IMR-90 (cell line): ENCODE measurements around the gene GPBAR1. TPM values are rescaled to one million over a fixed set of nuclear protein-coding genes. Genes with fewer than 3 reads are reported as not detected.

Source experiments
- ATAC-seq: fragments of 200-7000 bp; cut with Tn5 transposase; 2 replicates; pipeline ENCODE4 v1.9.1; 2020; ENCODE audit warnings: low read depth, mild to moderate bottlenecking, moderate library complexity
- BruUV-seq: library from RNA; stranded (reverse); fragments of 400-500 nt; replicated peaks from 2 replicates; lab custom pipeline; 2021; lab: Mats Ljungman, UMichigan
- CTCF ChIA-PET: fragments of 300-600 bp; formaldehyde crosslinking; extraction: SDS; loops from one replicate; lab custom pipeline; 2021; ENCODE audit warnings: antibody characterized with exemption; lab: Yijun Ruan, JAX
- POLR2A ChIA-PET: fragments of 300-600 bp; sonication (Branson Sonifier 250); formaldehyde crosslinking; loops from one replicate; lab custom pipeline; 2022; ENCODE audit warnings: antibody characterized with exemption; ENCODE audit not compliant: unreplicated experiment; lab: Charles Lee
- DNase-seq: peaks from one replicate; pipeline ENCODE4 v3.0.0; 2013
- H2AFZ ChIP-seq: replicated peaks from 2 replicates; pipeline ENCODE3; 2013; ENCODE audit warnings: low read length, mild to moderate bottlenecking; ENCODE audit not compliant: poor library complexity
- H2AK5ac ChIP-seq: 2 replicates; pipeline ENCODE4 v1.6.1; 2013; ENCODE audit warnings: low read depth, low read length, inconsistent platforms
- H2AK9ac ChIP-seq: replicated peaks from 2 replicates; pipeline ENCODE3; 2013; ENCODE audit warnings: mild to moderate bottlenecking, low read depth, low read length, moderate library complexity; ENCODE audit not compliant: poor library complexity
- H2BK120ac ChIP-seq: 2 replicates; pipeline ENCODE4 v1.6.1; 2013; ENCODE audit warnings: low read depth, low read length, inconsistent platforms
- H2BK15ac ChIP-seq: 3 replicates; pipeline ENCODE4 v1.6.1; 2013; ENCODE audit warnings: low read depth, low read length, inconsistent platforms
- H2BK20ac ChIP-seq: 2 replicates; pipeline ENCODE4 v1.6.1; 2013; ENCODE audit warnings: low read depth, mild to moderate bottlenecking, inconsistent platforms, low read length, moderate library complexity
- H2BK5ac ChIP-seq: 2 replicates; pipeline ENCODE4 v1.6.1; 2013; ENCODE audit warnings: mild to moderate bottlenecking, low read depth, low read length, inconsistent platforms; ENCODE audit not compliant: poor library complexity, severe bottlenecking
- H3K14ac ChIP-seq: replicated peaks from 2 replicates; pipeline ENCODE4 v1.6.1; 2013; ENCODE audit warnings: low read depth, low read length, inconsistent platforms
- H3K18ac ChIP-seq: 2 replicates; pipeline ENCODE4 v1.6.1; 2013; ENCODE audit warnings: low read depth, low read length, control low read depth
- H3K23ac ChIP-seq: 2 replicates; pipeline ENCODE4 v1.6.1; 2013; ENCODE audit warnings: low read depth, low read length, inconsistent platforms
- H3K27ac ChIP-seq: 2 replicates; pipeline ENCODE4 v1.5.1; 2013; ENCODE audit warnings: mild to moderate bottlenecking, control low read depth, low read length; ENCODE audit not compliant: insufficient read depth
- H3K27me3 ChIP-seq: 2 replicates; pipeline ENCODE4 v1.6.1; 2013; ENCODE audit warnings: low read length; ENCODE audit not compliant: control insufficient read depth, insufficient read depth
- H3K36me3 ChIP-seq: 2 replicates; pipeline ENCODE4 v1.6.1; 2013; ENCODE audit warnings: low read length, mixed read lengths; ENCODE audit not compliant: control insufficient read depth, insufficient read depth
- H3K4ac ChIP-seq: 2 replicates; pipeline ENCODE4 v1.6.1; 2013; ENCODE audit warnings: low read depth, low read length, inconsistent platforms
- H3K4me1 ChIP-seq: 2 replicates; pipeline ENCODE4 v1.6.1; 2013; ENCODE audit warnings: low read length, mixed read lengths; ENCODE audit not compliant: control insufficient read depth, insufficient read depth
- H3K4me2 ChIP-seq: 2 replicates; pipeline ENCODE4 v1.6.1; 2013; ENCODE audit warnings: low read depth, mild to moderate bottlenecking, control low read depth, low read length, moderate library complexity
- H3K4me3 ChIP-seq: 2 replicates; pipeline ENCODE4 v1.5.1; 2013; ENCODE audit warnings: low read depth, mild to moderate bottlenecking, control low read depth, low read length, moderate library complexity; ENCODE audit not compliant: insufficient read depth
- H3K56ac ChIP-seq: 2 replicates; pipeline ENCODE4 v1.6.1; 2013; ENCODE audit warnings: low read length, inconsistent platforms; ENCODE audit not compliant: insufficient read depth; ENCODE audit errors: extremely low read depth
- H3K79me1 ChIP-seq, 2 experiments: 2 replicates each; pipeline ENCODE4 v1.6.1; 2013; ENCODE audit warnings: low read length in 2 of 2, inconsistent platforms in 1 of 2, low read depth in 1 of 2
- H3K9ac ChIP-seq: 2 replicates; pipeline ENCODE4 v1.6.1; 2013; ENCODE audit warnings: low read depth, low read length, control low read depth
- H3K9me1 ChIP-seq: 2 replicates; pipeline ENCODE4 v1.6.1; 2013; ENCODE audit warnings: low read length, inconsistent platforms; ENCODE audit not compliant: insufficient read depth
- H3K9me3 ChIP-seq: 2 replicates; pipeline ENCODE4 v1.6.1; 2013; ENCODE audit warnings: low read length; ENCODE audit not compliant: control insufficient read depth, insufficient read depth
- H4K20me1 ChIP-seq: 2 replicates; pipeline ENCODE4 v1.6.1; 2013; ENCODE audit warnings: low read length, inconsistent platforms; ENCODE audit not compliant: insufficient read depth
- H4K5ac ChIP-seq: 2 replicates; pipeline ENCODE4 v1.6.1; 2013; ENCODE audit warnings: mild to moderate bottlenecking, low read depth, low read length, control low read depth
- H4K8ac ChIP-seq, 2 experiments: 2 replicates each; pipeline ENCODE4 v1.6.1; 2013; ENCODE audit warnings: low read depth in 2 of 2, low read length in 2 of 2, control low read depth in 1 of 2, inconsistent platforms in 1 of 2
- H4K91ac ChIP-seq: 2 replicates; pipeline ENCODE4 v1.6.1; 2013; ENCODE audit warnings: low read depth, low read length, inconsistent platforms; ENCODE audit not compliant: insufficient read depth
- BHLHE40 ChIP-seq: fragments of 150-350 bp; IDR thresholded peaks from 2 replicates; pipeline ENCODE4 v1.6.1; 2016; ENCODE audit warnings: mild to moderate bottlenecking, low read depth, low read length
- CEBPB ChIP-seq: IDR thresholded peaks from 2 replicates; pipeline ENCODE4 v1.6.1; 2012; ENCODE audit warnings: low read depth, low read length, improper control_type of control experiment
- CHD1 ChIP-seq: IDR thresholded peaks from 2 replicates; pipeline ENCODE4 v1.6.1; 2012; ENCODE audit warnings: low read depth, low read length, improper control_type of control experiment
- CTCF ChIP-seq: conservative IDR thresholded peaks from 2 replicates; pipeline ENCODE4 v1.5.1; 2012; ENCODE audit warnings: mild to moderate bottlenecking, low read depth, low read length, improper control_type of control experiment
- FOS ChIP-seq: fragments of 150-350 bp; IDR thresholded peaks from 2 replicates; pipeline ENCODE4 v1.6.1; 2016; ENCODE audit warnings: low read depth, low read length
- MAFK ChIP-seq: IDR thresholded peaks from 2 replicates; pipeline ENCODE4 v1.6.1; 2012; ENCODE audit warnings: low read depth, low read length, improper control_type of control experiment
- MAZ ChIP-seq: IDR thresholded peaks from 2 replicates; pipeline ENCODE4 v1.6.1; 2012; ENCODE audit warnings: low read depth, mild to moderate bottlenecking, low read length, improper control_type of control experiment, moderate library complexity, borderline replicate concordance
- MXI1 ChIP-seq: IDR thresholded peaks from 2 replicates; pipeline ENCODE4 v1.6.1; 2012; ENCODE audit warnings: low read depth, mild to moderate bottlenecking, low read length, moderate library complexity, borderline replicate concordance
- NFE2L2 ChIP-seq: fragments of 150-350 bp; IDR thresholded peaks from 2 replicates; pipeline ENCODE4 v1.6.1; 2016; ENCODE audit warnings: low read depth, mild to moderate bottlenecking, low read length
- POLR2A ChIP-seq: IDR thresholded peaks from 2 replicates; pipeline ENCODE4 v1.6.1; 2012; ENCODE audit warnings: mild to moderate bottlenecking, low read depth, low read length
- RAD21 ChIP-seq: IDR thresholded peaks from 2 replicates; pipeline ENCODE4 v1.6.1; 2012; ENCODE audit warnings: low read length, improper control_type of control experiment
- RCOR1 ChIP-seq: IDR thresholded peaks from 2 replicates; pipeline ENCODE4 v1.6.1; 2012; ENCODE audit warnings: mild to moderate bottlenecking, low read length, improper control_type of control experiment; ENCODE audit not compliant: insufficient replicate concordance
- RFX5 ChIP-seq: IDR thresholded peaks from 2 replicates; pipeline ENCODE4 v1.8.0; 2012; ENCODE audit warnings: low read depth, mild to moderate bottlenecking, low read length, moderate library complexity
- SMC3 ChIP-seq: fragments of 150-350 bp; IDR thresholded peaks from 2 replicates; pipeline ENCODE4 v1.6.1; 2016; ENCODE audit warnings: low read depth, mild to moderate bottlenecking, antibody characterized with exemption, low read length, moderate library complexity
- USF2 ChIP-seq: fragments of 150-350 bp; IDR thresholded peaks from 2 replicates; pipeline ENCODE4 v1.6.1; 2017; ENCODE audit warnings: mild to moderate bottlenecking, antibody characterized with exemption, low read length, low read depth
- WGBS, 2 experiments: methylation state at CpG; one replicate each; pipeline versions ENCODE4 v1.1.5 to v1.1.7; 2013; ENCODE audit warnings: missing lambda C conversion rate in 2 of 2; ENCODE audit not compliant: insufficient read length in 1 of 2; ENCODE audit errors: extremely low coverage in 2 of 2; 5-methylcytosine and 5-hydroxymethylcytosine counted together
- dilution Hi-C: fragments of 300-500 bp; cut with HindIII; formaldehyde crosslinking; loops from one replicate; pipeline ENCODE4 v1.14.3; 2018; ENCODE audit warnings: low sequenced_read_pairs; ENCODE audit not compliant: unreplicated experiment
- in situ Hi-C: fragments of 300-500 bp; cut with MboI; formaldehyde crosslinking; loops from 3 replicates; pipeline ENCODE4 v1.14.3; 2019; ENCODE audit warnings: low sequenced_read_pairs, inconsistent platforms, mixed read lengths
- intact Hi-C: fragments of 100-400 bp; cut with micrococcal nuclease; formaldehyde crosslinking; loops from 2 replicates; pipeline ENCODE4 v1.10.0; 2022
- polyA plus RNA-seq, 3 experiments: library from polyadenylated mRNA; depleted of rRNA; stranded (reverse); fragments of >200 nt; gene quantifications; 2 replicates each; pipeline ENCODE4 v1.2.3, GENCODE V29; 2012; ENCODE audit warnings: low replicate concordance in 1 of 3
- total RNA-seq: library from RNA; depleted of rRNA; stranded (reverse); fragments of >200 nt; gene quantifications from 2 replicates; pipeline ENCODE4 v1.2.3, GENCODE V29; 2012
- TF ChIP-seq, protein P1 (sequence below): fragments of 150-350 bp; IDR thresholded peaks from 2 replicates; pipeline ENCODE4 v1.6.1; 2016; ENCODE audit warnings: low read depth, mild to moderate bottlenecking, low read length, moderate library complexity, borderline replicate concordance

GPBAR1 gene
- total and polyA plus RNA-seq, 2 of the 4 experiments (the other 2 are of a cell fraction): under 0.01 to 0.21 TPM

DNA sequence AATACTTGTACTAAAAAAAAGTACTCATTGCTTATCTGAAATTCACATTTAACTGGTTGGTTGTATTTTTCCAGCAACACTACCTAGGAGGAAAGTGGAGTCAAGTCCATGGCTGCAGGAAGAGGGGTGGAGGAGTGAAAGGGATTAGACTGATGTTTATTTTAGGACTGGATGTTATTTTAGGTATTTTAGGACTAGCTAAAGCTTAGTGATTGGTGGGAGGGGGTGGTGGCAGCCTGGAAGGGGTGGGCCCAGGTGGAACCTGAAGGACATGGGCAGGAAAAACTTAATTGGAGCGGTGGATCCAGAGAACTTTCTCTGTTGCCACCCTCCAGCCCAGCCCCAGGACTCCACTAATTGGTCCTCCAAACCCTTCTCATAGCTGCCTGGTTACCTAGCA, 35.4 kb downstream of the GPBAR1 start:
- Histone ChIP-seq H3K79me1 (peaks cover 0 to 10% of the 10 kb centered on the region in 2 experiments; a peak in 2 of 4 replicates), H4K91ac (no peak overlapping the region), H3K4me2 (no peak overlapping the region), H3K14ac (no peak overlapping the region), H3K18ac (no peak overlapping the region), H4K8ac (no peak overlapping the region), H3K4me1 (peaks cover 6% of the 10 kb centered on the region; the same call in 1 of the 2 replicates), H2AK9ac (no peak overlapping the region), H2BK15ac (no peak overlapping the region), H4K20me1 (no peaks in the 10 kb centered on the region), H3K23ac (no peak overlapping the region), H3K9me1 (peaks cover 8% of the 10 kb centered on the region), H3K4me3 (no peak overlapping the region), H3K9me3 (no peaks in the 10 kb centered on the region), H2BK120ac (no peak overlapping the region), H3K27ac (no peak overlapping the region), H2BK5ac (no peak overlapping the region), H2BK20ac (no peak overlapping the region), H2AFZ (no peak overlapping the region), H2AK5ac (no peak overlapping the region), H4K5ac (no peak overlapping the region), H3K27me3 (no peaks in the 10 kb centered on the region), H3K9ac (no peak overlapping the region), H3K4ac (no peak overlapping the region), H3K36me3 (no peaks in the 10 kb centered on the region), H3K56ac (no peak overlapping the region)
- TF ChIP-seq NFE2L2 (no peak), BHLHE40 (no peak), RAD21 (no peak), MXI1 (no peak), POLR2A (no peak), USF2 (no peak), CHD1 (no peak), MAZ (no peak), CTCF (no peak), FOS (no peak), SMC3 (no peak), RFX5 (no peak), RCOR1 (no peak), MAFK (no peak), CEBPB (no peak)
- TF ChIP-seq, protein P1, sequence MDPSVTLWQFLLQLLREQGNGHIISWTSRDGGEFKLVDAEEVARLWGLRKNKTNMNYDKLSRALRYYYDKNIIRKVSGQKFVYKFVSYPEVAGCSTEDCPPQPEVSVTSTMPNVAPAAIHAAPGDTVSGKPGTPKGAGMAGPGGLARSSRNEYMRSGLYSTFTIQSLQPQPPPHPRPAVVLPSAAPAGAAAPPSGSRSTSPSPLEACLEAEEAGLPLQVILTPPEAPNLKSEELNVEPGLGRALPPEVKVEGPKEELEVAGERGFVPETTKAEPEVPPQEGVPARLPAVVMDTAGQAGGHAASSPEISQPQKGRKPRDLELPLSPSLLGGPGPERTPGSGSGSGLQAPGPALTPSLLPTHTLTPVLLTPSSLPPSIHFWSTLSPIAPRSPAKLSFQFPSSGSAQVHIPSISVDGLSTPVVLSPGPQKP: no peak
- ATAC-seq (no peak), DNase-seq (no peak)
- intact Hi-C loops: no loop called here
- dilution Hi-C loops: no loop called here
- WGBS, 2 experiments: 100% methylated on average over 1 of the region's 1 CpG; no CpG with 5 or more reads in 1 of the 2 experiments
- ChIA-PET POLR2A (interaction anchor here (0.6 to 1.5 kb wide), 2 partner anchors 9 to 26 kb away, joined by 3 read pairs; partner anchors contain the start of gene PNKD), CTCF (interaction anchor here (1.1 kb wide), 1 partner anchor 100 kb away, joined by 6 read pairs; no protein-coding TSS in a partner anchor)
- in situ Hi-C loops: no loop called here
- BruUV-seq: no TSS peak
